Duodenal mucosa (tissue), 2 donors: ENCODE data around the gene DNAH17.

Source experiments
- H3K27ac ChIP-seq: one replicate; pipeline ENCODE4 v1.7.0; 2013; ENCODE audit warnings: low read depth, low read length
- H3K27me3 ChIP-seq, 2 donors: one replicate each; pipeline ENCODE4 v1.7.0; 2013; ENCODE audit warnings: low read length in 2 of 2, control low read depth in 1 of 2; ENCODE audit not compliant: insufficient read depth in 2 of 2, control insufficient read depth in 1 of 2
- H3K36me3 ChIP-seq, 2 donors: one replicate each; pipeline ENCODE4 v1.7.0; 2013; ENCODE audit warnings: low read length in 2 of 2, control low read depth in 1 of 2; ENCODE audit not compliant: insufficient read depth in 2 of 2, control insufficient read depth in 1 of 2
- H3K4me1 ChIP-seq, 2 donors: one replicate each; pipeline ENCODE4 v1.7.0; 2013; ENCODE audit warnings: low read length in 2 of 2, control low read depth in 1 of 2; ENCODE audit not compliant: insufficient read depth in 2 of 2, control insufficient read depth in 1 of 2
- H3K4me3 ChIP-seq, 2 donors: one replicate each; pipeline ENCODE4 v1.7.0; 2013; ENCODE audit warnings: low read length in 2 of 2, low read depth in 1 of 2
- H3K9ac ChIP-seq, 2 donors: one replicate each; pipeline ENCODE4 v1.7.0; 2013; ENCODE audit warnings: low read length in 2 of 2, low read depth in 1 of 2
- H3K9me3 ChIP-seq, 2 donors: one replicate each; pipeline ENCODE4 v1.7.0; 2013; ENCODE audit warnings: low read length in 2 of 2, control low read depth in 1 of 2; ENCODE audit not compliant: control insufficient read depth in 1 of 2

Gene DNAH17

DNA sequence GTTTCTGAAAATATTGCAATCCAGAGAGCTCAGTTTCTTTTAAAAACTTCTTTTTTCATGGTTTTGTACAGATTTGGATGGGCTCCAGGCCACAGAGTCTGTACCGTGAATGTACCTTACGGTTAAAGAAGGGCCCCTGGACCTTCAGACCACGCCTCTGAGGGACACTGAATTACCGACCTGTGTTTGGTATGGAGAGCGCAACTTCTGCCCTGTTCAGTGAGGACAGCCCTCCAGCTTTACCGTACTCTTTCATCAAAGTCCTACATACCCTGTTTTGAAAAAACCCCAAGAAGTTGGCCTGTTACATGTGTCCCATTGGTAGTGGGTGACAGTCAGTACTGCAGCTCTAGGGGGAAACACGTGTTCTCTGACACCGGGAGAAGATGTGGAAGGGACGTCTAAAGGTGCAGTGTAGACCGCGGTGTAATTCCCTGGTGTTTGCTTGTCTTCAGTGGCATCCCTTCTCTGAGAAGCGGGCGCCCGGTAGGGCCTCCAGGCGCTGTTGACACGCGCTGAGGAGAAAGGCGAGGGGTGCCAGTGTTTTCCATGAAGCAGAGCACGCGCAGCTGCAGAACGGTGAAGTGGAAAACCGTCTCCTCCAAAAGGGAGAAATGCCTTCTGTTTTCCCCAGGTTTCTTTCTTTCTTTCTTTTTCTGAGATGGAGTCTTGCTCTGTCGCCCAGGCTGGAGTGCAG is 192.6 kb downstream of the DNAH17 start:
- Histone ChIP-seq H3K9me3 (no peaks in the 10 kb centered on the region), H3K36me3 (peaks cover 0 to 4% of the 10 kb centered on the region in 2 donors), H3K4me3 (no peak overlapping the region), H3K4me1 (peaks cover 58 to 64% of the 10 kb centered on the region in 2 donors), H3K9ac (peak overlapping the region in 1 of 2 donors; percentile 10), H3K27ac (peak overlapping the region; percentile 53), H3K27me3 (no peaks in the 10 kb centered on the region)

DNA sequence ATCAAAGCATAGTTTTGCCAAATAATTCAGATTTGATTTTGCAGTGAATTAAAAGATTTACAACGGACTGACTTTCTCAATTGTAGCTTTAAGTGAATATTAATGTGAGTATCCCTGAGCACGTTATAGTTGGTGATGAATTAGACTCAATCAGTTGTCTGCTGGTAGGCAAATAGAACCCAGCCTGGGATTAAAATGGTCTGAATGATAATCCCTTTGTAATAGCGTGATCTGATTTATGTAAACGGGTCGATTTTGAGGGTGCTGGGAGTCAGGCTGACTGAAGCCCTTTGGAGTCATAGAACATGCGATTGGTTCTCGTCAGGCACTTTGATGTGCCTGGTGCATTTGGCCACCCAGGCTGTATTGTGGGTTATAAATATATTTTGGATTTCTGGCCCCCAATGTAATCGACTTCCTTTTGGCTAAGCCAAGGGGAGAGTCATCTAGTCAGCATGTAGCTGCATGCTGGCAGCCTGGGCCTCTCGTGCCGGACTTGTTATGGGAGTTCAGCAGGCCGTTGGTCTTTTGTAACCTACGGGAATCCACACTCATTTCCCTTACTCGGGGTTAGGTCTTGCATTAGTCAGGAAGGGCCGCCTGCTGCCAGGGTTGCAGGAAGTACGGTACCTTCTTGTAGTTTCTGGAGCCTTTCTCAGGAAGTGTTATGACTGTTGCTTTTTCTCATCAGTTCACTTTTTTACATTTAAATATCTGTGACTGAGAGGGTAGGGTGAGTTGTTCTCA is 193.3 kb downstream of the DNAH17 start:
- no peaks in the 10 kb centered on the region for H3K27me3 ChIP-seq
- peaks cover 65 to 69% of the 10 kb centered on the region in 2 donors for H3K4me1 ChIP-seq
- H3K4me3 ChIP-seq = no peak overlapping the region
- peak overlapping the region; percentile 68 for H3K27ac ChIP-seq
- peaks cover 0 to 4% of the 10 kb centered on the region in 2 donors for H3K36me3 ChIP-seq
- H3K9me3 ChIP-seq = no peaks in the 10 kb centered on the region
- peak overlapping the region in 1 of 2 donors; percentile 29 for H3K9ac ChIP-seq

DNA sequence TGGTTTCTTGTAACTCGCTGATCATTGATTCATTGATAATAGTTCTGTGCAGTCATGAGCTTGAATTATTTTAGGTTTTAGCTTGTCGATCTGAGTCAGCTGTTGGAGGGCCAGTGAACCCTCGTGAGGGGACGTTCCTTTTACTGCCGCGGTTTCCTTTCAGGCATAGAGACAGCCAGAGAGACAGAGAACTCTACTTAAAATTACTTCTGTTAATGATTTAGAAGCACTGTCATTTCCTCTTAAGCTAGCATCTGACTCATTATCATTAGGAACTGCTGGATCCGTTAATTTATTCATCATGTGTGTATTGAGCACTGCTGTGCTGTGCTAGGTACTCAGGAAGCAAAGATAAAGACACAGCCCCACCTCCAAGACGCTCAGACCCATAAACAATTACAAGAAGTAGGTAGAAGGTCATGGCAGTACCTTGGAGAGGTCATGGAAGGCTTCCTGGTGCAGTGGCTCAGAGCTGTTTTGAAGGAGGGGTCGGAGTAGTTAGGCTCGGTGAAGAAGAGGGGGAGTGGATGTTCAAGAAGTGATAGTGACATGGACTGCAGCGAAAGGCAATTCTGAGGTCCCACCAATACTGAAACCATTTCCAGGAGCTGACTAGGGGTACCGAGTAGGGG is 195.5 kb downstream of the DNAH17 start:
- Histone ChIP-seq H3K9me3 (no peaks in the 10 kb centered on the region), H3K27ac (peak overlapping the region; percentile 68), H3K27me3 (no peaks in the 10 kb centered on the region), H3K4me1 (peaks cover 62 to 73% of the 10 kb centered on the region in 2 donors), H3K36me3 (peaks cover 0 to 4% of the 10 kb centered on the region in 2 donors), H3K9ac (peak overlapping the region; percentile 21 to 63), H3K4me3 (peak overlapping the region; percentile 12 to 33)

DNA sequence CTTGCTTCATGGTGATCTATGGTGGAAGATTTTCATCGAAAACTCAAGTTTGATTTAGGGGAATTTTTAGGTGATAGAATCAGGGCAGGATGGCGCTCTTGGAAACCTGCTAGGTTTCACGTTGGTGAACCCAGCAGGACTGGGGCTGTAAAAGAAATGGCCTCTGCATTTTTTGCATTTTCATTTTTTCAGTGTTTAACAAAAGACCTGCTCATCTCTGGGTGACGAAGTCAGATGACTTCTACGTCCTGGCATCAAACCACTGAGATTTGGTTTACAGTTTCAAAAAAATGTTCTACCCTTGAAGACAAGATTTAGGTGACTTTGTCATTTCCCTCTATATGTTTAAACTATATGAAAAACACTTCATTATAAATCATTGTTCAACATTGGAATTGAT is 196.8 kb downstream of the DNAH17 start:
- H3K27ac ChIP-seq = no peak overlapping the region

DNA sequence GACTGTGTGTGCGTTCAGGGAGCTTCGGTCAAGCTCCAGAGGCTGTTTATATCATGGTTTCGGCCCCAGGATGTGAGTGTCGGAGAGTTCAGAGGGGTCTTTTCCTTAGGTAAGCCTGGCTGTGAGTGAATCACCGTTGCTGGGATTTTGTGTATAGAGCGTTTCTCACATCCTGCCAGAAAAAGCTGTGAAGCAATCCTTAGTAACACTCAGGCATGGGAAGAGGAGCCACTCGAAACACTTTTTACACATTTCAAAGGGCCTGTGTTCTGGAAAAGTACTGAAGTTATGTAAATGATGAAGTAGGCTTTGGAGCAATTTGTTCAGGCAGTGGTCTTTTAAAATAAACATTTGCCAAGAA is 198.1 kb downstream of the DNAH17 start:
- H3K9me3 ChIP-seq = no peaks in the 10 kb centered on the region
- H3K9ac ChIP-seq = peak overlapping the region; percentile 83 to 93
- peak overlapping the region; percentile 75 for H3K27ac ChIP-seq
- peaks cover 41 to 62% of the 10 kb centered on the region in 2 donors for H3K4me1 ChIP-seq
- peak overlapping the region; percentile 84 to 90 for H3K4me3 ChIP-seq
- no peaks in the 10 kb centered on the region for H3K27me3 ChIP-seq
- H3K36me3 ChIP-seq = no peaks in the 10 kb centered on the region

More for the DNA sequence above, 196.8 kb downstream of the DNAH17 start:
- Histone ChIP-seq H3K27me3 (no peaks in the 10 kb centered on the region), H3K4me3 (no peak overlapping the region), H3K36me3 (peaks cover 0 to 4% of the 10 kb centered on the region in 2 donors), H3K9me3 (no peaks in the 10 kb centered on the region), H3K9ac (no peak overlapping the region), H3K4me1 (peaks cover 50 to 69% of the 10 kb centered on the region in 2 donors)

DNA sequence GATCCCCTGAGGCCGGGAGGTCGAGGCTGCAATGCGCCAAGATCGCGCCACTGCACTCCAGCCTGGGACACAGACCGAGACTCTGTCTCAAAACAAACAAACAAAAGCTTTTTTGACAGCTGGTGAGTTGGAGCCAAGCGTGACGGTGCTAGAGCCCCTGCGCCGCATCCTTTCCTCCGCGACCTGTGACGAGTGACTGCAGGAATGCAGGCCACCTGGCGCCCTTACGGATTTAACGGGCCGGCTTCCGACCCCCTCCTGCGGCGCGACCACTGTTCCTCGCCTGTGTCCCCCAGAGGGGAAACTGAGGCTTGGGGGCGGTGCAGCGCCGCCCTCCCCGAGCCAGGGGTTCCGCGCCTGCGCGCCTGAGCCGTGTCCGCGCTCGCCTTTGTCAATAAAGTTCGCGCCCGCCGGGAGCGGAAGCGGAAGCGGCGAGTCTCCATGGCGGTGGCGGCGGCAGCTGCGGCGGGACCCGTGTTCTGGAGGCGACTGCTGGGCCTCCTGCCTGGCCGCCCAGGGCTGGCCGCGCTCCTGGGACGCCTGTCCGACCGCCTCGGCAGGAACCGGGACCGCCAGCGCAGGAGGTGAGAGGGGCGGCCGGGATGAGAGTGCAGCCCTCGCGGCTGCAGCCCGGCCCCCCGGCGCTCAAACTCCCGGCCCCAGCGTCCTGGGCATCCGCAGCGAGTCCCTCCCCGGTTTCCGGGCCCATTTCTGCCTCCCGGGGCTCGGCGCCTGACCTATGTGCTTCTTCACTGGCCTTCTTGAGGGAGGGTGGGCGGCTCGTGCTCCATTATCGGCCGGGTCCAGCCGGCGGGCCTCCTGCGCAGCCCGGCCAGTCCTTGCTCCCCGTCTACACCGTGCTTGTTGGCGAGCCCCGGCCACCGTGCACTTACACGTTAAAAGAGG is 198.7 kb downstream of the DNAH17 start, which contains the start of gene PGS1:
PGS1 (plus strand) TSS at position 425 of the 906 bp plus-strand sequence; CDS start at position 442, 17 bp downstream.
- no peaks in the 10 kb centered on the region for H3K27me3 ChIP-seq
- H3K4me3 ChIP-seq = peak within 1 kb of the TSS; percentile 84 to 90
- H3K9ac ChIP-seq = peak within 1 kb of the TSS; percentile 83 to 93
- no peaks in the 10 kb centered on the region for H3K9me3 ChIP-seq
- H3K27ac ChIP-seq = peak within 1 kb of the TSS; percentile 75
- H3K36me3 ChIP-seq = no peaks in the 10 kb centered on the region
- H3K4me1 ChIP-seq = peaks cover 36 to 56% of the 10 kb centered on the region in 2 donors

DNA sequence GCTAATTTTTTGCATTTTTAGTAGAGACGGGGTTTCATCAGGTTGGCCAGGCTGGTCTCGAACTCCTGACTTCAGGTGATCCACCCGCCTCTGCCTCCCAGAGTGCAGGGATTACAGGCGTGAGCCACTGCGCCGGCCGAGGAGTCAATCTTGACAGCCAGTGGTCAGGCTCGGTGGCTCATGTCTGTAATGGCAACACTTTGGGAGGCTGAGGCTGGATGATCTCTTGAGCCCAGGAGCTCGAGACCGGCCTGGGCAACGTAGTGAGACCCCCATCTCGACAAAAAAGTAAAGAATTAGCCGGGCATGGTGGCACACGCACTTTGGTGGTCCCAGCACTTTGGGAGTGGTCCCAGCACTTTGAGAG is 199.4 kb downstream of the DNAH17 start:
- peak overlapping the region; percentile 75 for H3K27ac ChIP-seq
- peaks cover 36 to 50% of the 10 kb centered on the region in 2 donors for H3K4me1 ChIP-seq
- no peaks in the 10 kb centered on the region for H3K36me3 ChIP-seq
- H3K9me3 ChIP-seq = no peaks in the 10 kb centered on the region
- H3K4me3 ChIP-seq = peak overlapping the region; percentile 84 to 90
- H3K27me3 ChIP-seq = no peaks in the 10 kb centered on the region
- H3K9ac ChIP-seq = peak overlapping the region; percentile 83 to 93

DNA sequence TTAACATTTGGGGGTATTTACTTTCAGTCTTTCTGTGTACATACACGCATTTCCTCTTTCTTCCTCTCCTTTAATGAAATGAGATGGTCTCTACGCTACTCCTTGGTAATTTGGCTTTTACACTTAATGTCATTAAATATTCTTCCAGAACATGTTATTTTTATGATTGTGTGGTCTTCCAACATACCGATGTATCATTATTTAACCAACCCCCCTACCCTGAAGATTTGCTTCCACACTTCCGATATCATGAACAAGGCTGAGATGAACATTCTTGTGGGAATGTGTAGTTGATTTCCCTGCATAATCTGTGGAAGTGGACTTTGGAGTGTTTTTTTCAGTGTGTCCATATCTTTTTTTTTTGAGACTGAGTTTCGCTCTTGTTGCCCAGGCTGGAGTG is 201.0 kb downstream of the DNAH17 start:
- Histone ChIP-seq H3K9ac (no peak overlapping the region), H3K4me3 (no peak overlapping the region), H3K9me3 (no peaks in the 10 kb centered on the region), H3K27me3 (no peaks in the 10 kb centered on the region), H3K4me1 (peaks cover 23 to 37% of the 10 kb centered on the region in 2 donors), H3K27ac (no peak overlapping the region), H3K36me3 (no peaks in the 10 kb centered on the region)

DNA sequence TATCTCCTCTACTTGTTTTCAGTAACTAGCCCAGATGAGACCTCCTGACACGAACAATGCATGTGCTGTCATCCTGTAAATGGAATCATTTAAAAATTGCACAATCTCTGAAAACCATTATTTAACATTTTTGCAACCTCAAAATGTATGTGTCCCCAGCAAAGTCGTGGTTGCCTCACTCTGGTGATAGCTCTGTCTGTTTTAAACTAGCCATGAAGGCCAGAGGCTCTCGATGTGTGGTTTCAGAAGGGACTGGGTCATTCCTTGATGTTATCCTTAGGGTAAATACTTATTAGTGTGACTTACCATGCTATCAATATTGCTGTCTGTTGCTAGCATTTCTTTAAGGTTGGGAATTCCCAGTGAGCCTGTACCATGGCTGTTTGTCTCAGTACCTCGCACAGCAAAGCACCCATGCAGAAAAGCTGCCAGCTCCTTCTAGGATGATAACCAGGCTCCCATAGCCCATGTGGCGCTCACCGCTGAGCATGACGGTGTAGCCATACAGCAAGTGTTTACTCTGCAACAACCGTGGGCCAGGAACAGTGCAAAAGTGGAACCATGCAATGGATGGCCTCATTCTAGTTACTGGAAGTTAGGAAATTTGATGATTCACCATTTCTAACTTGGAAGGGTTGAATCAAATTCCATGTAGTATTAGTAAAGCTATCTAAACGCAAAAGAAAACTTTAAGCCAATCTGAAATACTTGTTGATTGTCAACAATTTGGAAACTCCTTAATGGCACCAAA is 201.6 kb downstream of the DNAH17 start:
- Histone ChIP-seq H3K9ac (no peak overlapping the region), H3K27me3 (no peaks in the 10 kb centered on the region)

More for the DNA sequence above, 201.6 kb downstream of the DNAH17 start:
- Histone ChIP-seq H3K36me3 (no peaks in the 10 kb centered on the region), H3K4me3 (no peak overlapping the region), H3K4me1 (peaks cover 18 to 31% of the 10 kb centered on the region in 2 donors), H3K27ac (peak overlapping the region; percentile 41), H3K9me3 (no peaks in the 10 kb centered on the region)
